ENCODE data around the gene RBM17.
"Not testable (repeated sequence)": the region's sequence is repeated elsewhere in the genome, so short reads cannot be mapped to it uniquely, and the experiment has no call there.

RBM17 gene

DNA sequence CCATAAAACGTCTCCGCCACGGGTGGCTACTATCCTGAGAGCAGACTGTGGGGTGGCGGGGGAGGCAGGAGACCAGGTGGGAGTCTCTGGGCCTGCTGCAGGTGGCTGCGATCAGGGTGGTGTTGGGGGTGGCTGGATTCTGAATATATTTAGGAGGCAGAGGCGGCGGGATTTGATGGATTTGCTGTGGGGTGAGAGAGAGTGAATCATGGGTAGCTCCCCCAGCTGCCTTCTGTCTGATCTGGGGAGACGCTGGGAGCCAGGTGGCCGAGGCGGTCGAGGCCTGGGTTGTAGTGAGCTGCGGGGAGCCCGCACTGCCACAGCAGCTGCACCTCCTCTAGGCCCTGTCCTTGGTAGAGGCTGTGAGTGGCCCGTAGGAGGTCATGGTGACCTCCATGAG is 65.7 kb downstream of the RBM17 start:
- no peak for DNase-seq (ENCODE audit: low read depth, low spot score)

DNA sequence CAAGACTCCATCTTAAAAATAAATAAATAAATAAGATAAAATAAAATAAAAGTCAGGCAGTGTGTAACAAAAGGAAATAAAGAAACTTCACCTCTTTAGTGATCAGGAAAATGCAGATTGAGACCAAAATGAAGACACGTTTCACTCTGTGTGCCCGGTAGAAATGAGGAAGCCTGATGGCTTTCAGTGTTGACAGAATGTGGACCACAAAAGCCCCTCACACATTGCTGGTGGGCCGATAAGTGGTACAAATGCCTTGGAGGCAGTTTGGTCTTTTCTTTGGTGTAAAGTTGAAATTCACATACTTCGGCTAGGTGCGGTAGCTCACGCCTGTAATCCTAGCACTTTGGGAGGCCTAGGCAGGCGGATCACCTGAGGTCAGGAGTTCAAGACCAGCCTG is 69.4 kb downstream of the RBM17 start:
- DNase-seq (ENCODE audit: low read depth, low spot score): no peak

DNA sequence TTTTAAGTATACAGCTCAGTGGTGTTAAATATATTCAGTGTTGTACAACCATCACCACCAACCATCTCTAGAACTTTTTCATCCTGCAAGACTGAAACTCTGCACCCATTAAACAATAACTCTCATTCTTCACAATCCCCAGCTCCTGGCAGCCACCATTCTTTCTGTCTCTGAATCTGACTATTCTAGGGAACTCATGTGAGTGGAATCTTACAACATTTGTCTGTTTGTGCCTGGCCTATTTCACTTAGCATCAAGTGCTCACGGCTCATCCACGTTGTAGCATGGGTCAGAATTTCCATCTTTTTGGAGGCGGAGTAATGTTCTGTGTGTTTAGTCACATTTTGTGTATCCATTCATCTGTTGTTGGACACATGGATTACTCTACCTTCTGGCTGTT is 73.1 kb downstream of the RBM17 start:
- DNase-seq (ENCODE audit: low read depth, low spot score): no peak

DNA sequence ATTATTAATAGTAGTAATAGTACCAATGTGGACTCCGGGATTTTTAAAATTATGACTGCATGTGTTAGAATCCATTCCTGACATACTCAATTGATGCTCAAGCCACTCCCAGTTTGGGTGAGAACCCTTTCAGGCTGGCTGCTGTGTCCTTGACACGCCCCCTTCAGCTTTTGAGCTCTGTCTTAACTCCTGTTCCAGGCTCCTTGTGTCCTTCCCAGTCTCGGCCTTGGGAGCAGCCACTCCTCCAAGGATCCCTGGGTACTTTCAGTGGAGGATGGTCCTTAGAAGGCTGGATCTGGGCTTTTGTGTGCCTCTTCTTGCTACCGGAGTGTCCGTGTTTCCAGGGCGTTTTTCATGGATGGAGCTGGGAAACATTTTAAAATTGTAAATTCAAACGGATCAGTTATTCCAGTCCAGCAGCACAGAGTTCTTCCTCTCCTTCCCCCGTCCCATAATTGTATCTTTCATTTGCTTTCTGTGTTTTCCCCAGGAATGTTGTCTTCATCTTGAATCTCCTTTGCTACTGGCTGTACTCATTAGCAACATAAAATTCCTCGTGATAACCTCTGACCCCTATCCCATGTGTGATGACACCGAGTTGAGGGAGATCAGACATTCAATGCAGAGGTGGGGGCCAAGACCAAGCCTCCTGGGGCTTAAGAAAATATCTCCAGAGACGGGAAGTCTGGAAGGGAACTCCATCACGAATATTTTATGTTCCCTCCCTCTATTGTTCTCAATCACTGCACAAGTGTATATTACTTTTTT is 73.9 kb downstream of the RBM17 start:
- no peak for DNase-seq (ENCODE audit: low read depth, low spot score)

DNA sequence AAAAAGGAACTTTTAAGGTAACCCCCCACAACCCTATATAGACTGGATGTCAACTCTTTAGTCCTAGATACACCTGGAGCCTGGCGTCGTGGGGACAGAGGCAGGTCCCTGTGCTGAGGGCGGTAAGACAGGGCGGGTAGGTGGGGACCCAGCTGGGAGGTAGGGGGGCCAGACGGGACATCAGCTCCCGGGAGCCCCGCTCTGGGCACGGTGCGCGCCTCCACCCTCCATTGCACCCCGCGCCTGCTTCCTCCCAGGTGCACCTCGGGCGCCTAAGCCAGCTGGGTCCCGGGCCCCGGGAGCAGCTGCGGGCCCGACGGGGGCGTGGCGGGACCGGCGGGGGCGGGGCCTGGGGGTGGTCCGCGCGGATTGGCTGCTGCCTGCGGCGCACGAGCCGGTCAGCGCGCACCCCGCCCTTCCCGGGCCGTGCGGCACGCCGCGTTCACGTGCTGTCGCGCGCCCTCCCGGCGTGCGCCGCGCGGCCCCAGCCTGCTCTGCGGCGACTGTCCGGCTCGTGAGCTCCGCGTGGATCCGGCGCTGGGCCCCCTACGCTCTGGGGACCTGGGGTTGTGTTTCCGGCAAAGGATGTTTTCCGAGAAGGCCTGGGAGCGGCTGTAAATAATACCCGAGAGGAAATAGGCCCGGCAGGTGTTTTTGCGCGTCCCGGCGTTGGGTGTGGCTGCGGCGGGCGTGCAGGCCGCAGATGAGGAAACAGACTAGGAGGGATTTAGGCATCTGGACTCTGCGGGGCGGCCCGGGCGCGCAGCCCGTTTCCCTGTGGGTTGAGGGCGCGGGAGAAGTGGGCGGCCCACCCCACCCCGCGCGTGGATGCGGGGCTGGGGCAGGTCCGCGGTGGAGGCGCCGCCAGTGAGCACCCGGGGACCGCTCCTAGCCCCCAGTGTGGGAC is 74.8 kb downstream of the RBM17 start:
- DNase-seq (ENCODE audit: low read depth, low spot score): peak; percentile 75

DNA sequence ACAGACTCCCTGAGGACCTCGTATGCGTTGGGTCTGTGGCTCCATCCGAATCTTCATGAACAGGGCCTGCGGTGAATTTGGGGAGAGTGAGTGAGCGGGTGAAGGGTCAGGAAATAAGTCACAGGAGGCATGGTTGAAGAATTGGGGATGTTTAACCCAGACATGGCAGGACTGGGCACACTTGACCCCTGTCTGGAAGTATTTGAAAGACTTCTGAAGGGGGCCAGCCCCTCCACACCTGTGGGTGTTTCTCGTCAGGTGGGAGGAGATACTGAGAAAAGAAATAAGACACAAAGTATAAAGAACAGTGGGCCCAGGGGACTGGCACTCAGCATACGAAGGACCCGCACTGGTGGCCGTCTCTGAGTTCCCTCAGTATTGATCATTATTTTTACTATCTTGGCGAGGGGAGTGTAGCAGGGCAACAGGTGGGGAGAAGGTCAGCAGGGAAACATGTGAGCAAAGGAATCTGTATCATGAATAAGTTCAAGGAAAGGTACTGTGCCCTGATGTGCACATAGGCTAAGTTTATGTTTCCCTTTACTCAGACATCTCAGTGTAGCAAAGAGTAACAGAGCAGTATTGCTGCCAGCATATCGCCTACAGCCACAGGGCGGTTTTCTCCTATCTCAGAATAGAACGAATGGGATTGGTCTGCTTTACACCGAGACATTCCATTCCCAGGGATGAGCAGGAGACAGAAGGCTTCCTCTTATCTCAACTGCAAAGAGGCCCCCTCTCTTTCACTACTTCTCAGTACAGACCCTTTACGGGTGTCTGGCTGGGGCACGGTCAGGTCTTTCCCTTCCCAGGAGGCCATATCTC is 75.6 kb downstream of the RBM17 start:
- DNase-seq (ENCODE audit: low read depth, low spot score): no peak

DNA sequence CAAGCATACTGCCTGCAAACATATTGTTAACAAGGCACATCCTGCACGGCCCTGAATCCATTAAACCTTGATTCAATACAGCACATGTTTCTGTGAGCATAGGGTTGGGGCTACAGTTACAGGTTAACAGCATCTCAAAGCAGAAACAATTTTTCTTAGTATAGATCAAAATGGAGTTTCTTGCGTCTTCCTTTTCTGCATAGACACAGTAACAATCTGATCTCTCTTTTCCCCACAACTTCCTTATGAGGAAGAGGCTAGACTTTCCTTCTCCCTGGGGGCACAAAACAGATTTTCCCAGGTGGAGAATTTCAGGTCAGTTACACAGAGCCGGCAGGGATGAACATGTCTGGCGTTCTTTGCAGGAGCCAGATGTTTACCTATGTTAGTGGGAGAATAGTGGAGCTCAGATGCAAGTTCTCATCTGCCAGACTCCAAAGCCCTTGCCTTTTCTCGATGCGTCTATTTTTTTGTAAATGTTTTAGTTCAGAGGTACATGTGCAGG is 76.4 kb downstream of the RBM17 start:
- DNase-seq (ENCODE audit: low read depth, low spot score): no peak

DNA sequence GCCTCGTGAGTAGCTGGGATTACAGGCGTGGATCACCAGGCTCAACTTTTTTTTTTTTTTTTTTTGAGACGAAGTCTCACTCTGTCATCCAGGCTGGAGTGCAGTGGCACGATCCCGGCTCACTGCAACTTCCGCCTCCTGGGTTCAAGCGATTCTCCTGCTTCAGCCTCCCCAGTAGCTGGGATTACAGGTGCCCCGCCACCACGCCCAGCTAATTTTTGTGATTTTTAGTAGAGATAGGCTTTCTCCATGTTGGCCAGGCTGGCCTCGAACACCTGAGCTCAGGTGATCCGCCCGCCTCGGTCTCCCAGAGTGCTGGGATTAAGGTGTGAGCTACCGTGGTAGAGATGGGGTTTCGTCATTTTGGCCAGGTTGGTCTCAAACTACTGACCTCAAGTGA is 77.1 kb downstream of the RBM17 start:
- not testable (repeated sequence) for DNase-seq (ENCODE audit: low read depth, low spot score)

Measured in activated naive CD8-positive, alpha-beta T cell treated with anti-CD3 and anti-CD28 coated beads, Interleukin-2, amount 50 U/mL, for 16 hours (primary cell).